A549 (cell line): ENCODE data around the gene ACSS3. TPM values are rescaled to one million over a fixed set of nuclear protein-coding genes. Genes with fewer than 3 reads are reported as not detected.

Source experiments
- ATAC-seq, 2 experiments: fragments of 200-7000 bp in 1 of 2; fragments of >200 bp in 1 of 2; cut with Nextera tagmentation in 1 of 2; cut with Tn5 transposase in 1 of 2; 3 replicates each; pipeline versions ENCODE4 v1.8.0 to v1.9.1; 2018 to 2020; ENCODE audit warnings: mild to moderate bottlenecking in 1 of 2, moderate library complexity in 1 of 2
- CTCF ChIA-PET: fragments of 300-600 bp; sonication (Branson Sonifier 250); formaldehyde crosslinking; extraction: SDS; loops from one replicate; lab custom pipeline; 2021; ENCODE audit warnings: antibody characterized with exemption, inconsistent platforms; lab: Yijun Ruan, JAX
- POLR2A ChIA-PET: fragments of 350-600 bp; formaldehyde crosslinking; extraction: SDS; loops from one replicate; lab custom pipeline; 2021; ENCODE audit warnings: antibody characterized with exemption, inconsistent platforms; lab: Yijun Ruan, JAX
- DNase-seq, 2 experiments: peaks; one replicate each; pipeline versions ENCODE4 v3.0.0 to v3.0.0-alpha.2; 2011 to 2016; ENCODE audit warnings: low read depth in 1 of 2, low spot score in 1 of 2
- FAIRE-seq: peaks from 2 replicates; lab custom pipeline; 2011; peaks lifted over from hg19 to GRCh38; lab: Jason Lieb, UNC
- H3K27ac ChIP-seq, 2 experiments: fragments of >200 bp; sonication (Bioruptor Twin); formaldehyde crosslinking; 3 replicates each; pipeline ENCODE4 v1.5.1; 2016 to 2017
- H3K4me1 ChIP-seq: fragments of >200 bp; sonication (Bioruptor Twin); formaldehyde crosslinking; 3 replicates; pipeline ENCODE4 v1.6.1; 2016
- H3K4me2 ChIP-seq: fragments of >200 bp; sonication (Bioruptor Twin); formaldehyde crosslinking; 3 replicates; pipeline ENCODE4 v1.6.1; 2016
- H3K4me3 ChIP-seq: fragments of >200 bp; sonication (Bioruptor Twin); formaldehyde crosslinking; 3 replicates; pipeline ENCODE4 v1.5.1; 2016
- H3K9me3 ChIP-seq: fragments of >200 bp; sonication (Bioruptor Twin); formaldehyde crosslinking; 3 replicates; pipeline ENCODE4 v1.6.1; 2016
- BCL3 ChIP-seq: fragments of >200 bp; sonication (Bioruptor Twin); formaldehyde crosslinking; IDR thresholded peaks from 3 replicates; pipeline ENCODE4 v1.6.1; 2016
- BHLHE40 ChIP-seq: IDR thresholded peaks from 2 replicates; pipeline ENCODE4 v1.6.1; 2012; ENCODE audit warnings: low read depth, low read length, inconsistent platforms
- CHD2 ChIP-seq: fragments of 150-350 bp; IDR thresholded peaks from 2 replicates; pipeline ENCODE4 v1.6.1; 2014; ENCODE audit warnings: low read length; ENCODE audit not compliant: partially characterized antibody
- EHF ChIP-seq: fragments of 250-450 bp; sonication (Bioruptor Pico); IDR thresholded peaks from 2 replicates; pipeline ENCODE4 v1.5.0; 2020; ENCODE audit warnings: mild to moderate bottlenecking
- EP300 ChIP-seq, 2 experiments: fragments of >200 bp; sonication (Bioruptor Twin); formaldehyde crosslinking; IDR thresholded peaks; 2 replicates in 1 of 2; 3 replicates in 1 of 2; pipeline ENCODE4 v1.6.1; 2016 to 2017
- GATA3 ChIP-seq: IDR thresholded peaks from 2 replicates; pipeline ENCODE4 v1.6.1; 2012; ENCODE audit warnings: borderline replicate concordance
- HES2 ChIP-seq: fragments of >200 bp; sonication (Bioruptor Twin); formaldehyde crosslinking; IDR thresholded peaks from 2 replicates; pipeline ENCODE4 v1.6.1; 2016
- HMGXB4 ChIP-seq: fragments of 250-450 bp; sonication (Bioruptor Pico); IDR thresholded peaks from 2 replicates; pipeline ENCODE4 v1.5.0; 2021; ENCODE audit warnings: mild to moderate bottlenecking, moderate library complexity, borderline replicate concordance
- HOXB13 ChIP-seq: fragments of 250-450 bp; sonication (Bioruptor Pico); IDR thresholded peaks from 2 replicates; pipeline ENCODE4 v1.5.0; 2020; ENCODE audit warnings: low read depth, mild to moderate bottlenecking, moderate library complexity
- HOXB5 ChIP-seq: fragments of 250-450 bp; sonication (Bioruptor Pico); IDR thresholded peaks from 2 replicates; pipeline ENCODE4 v1.5.0; 2020; ENCODE audit warnings: mild to moderate bottlenecking, moderate library complexity
- JUNB ChIP-seq: fragments of >200 bp; sonication (Bioruptor Twin); formaldehyde crosslinking; IDR thresholded peaks from 2 replicates; pipeline ENCODE4 v1.6.1; 2016
- KDM1A ChIP-seq: fragments of 200-600 bp; sonication (generic); IDR thresholded peaks from 2 replicates; pipeline ENCODE4 v1.6.1; 2016; ENCODE audit warnings: low read depth, mild to moderate bottlenecking
- KDM5A ChIP-seq: fragments of 200-600 bp; sonication (generic); IDR thresholded peaks from 2 replicates; pipeline ENCODE4 v1.6.1; 2016; ENCODE audit warnings: antibody characterized with exemption, mild to moderate bottlenecking
- MAFK ChIP-seq: fragments of 450-650 bp; IDR thresholded peaks from 2 replicates; pipeline ENCODE4 v1.6.1; 2014; ENCODE audit not compliant: partially characterized antibody
- MAX ChIP-seq: IDR thresholded peaks from 2 replicates; pipeline ENCODE4 v1.6.1; 2012
- MAZ ChIP-seq: fragments of 150-350 bp; IDR thresholded peaks from 2 replicates; pipeline ENCODE4 v1.6.1; 2014; ENCODE audit warnings: antibody characterized with exemption, low read depth, low read length, borderline replicate concordance
- NFE2L2 ChIP-seq: fragments of 150-350 bp; conservative IDR thresholded peaks from 2 replicates; pipeline ENCODE4 v1.6.1; 2014; ENCODE audit warnings: low read length
- NPAS2 ChIP-seq: fragments of 250-450 bp; sonication (Bioruptor Pico); IDR thresholded peaks from 2 replicates; pipeline ENCODE4 v1.8.0; 2022; ENCODE audit warnings: mild to moderate bottlenecking, moderate library complexity, borderline replicate concordance
- POLR2A ChIP-seq: IDR thresholded peaks from 2 replicates; pipeline ENCODE4 v1.6.1; 2012; ENCODE audit warnings: mild to moderate bottlenecking, low read length
- RAD21 ChIP-seq, 2 experiments: fragments of >200 bp in 1 of 2; sonication (Bioruptor Twin) in 1 of 2; formaldehyde crosslinking in 1 of 2; IDR thresholded peaks in 1 of 2; conservative IDR thresholded peaks in 1 of 2; 2 replicates in 1 of 2; 3 replicates in 1 of 2; pipeline ENCODE4 v1.6.1; 2012 to 2018; ENCODE audit warnings: inconsistent platforms in 1 of 2
- RARB ChIP-seq: fragments of 250-450 bp; sonication (Bioruptor Pico); IDR thresholded peaks from 2 replicates; pipeline ENCODE4 v1.8.0; 2021; ENCODE audit warnings: mild to moderate bottlenecking, moderate library complexity
- REST ChIP-seq: fragments of 200-600 bp; sonication (generic); IDR thresholded peaks from 2 replicates; pipeline ENCODE4 v1.6.1; 2016; ENCODE audit warnings: antibody characterized with exemption, mild to moderate bottlenecking, moderate library complexity
- RNF2 ChIP-seq: fragments of 200-600 bp; sonication (generic); IDR thresholded peaks from 2 replicates; pipeline ENCODE4 v1.6.1; 2016; ENCODE audit warnings: low read depth, mild to moderate bottlenecking, antibody characterized with exemption, moderate library complexity, borderline replicate concordance
- SMC3 ChIP-seq: fragments of >200 bp; sonication (Bioruptor Twin); formaldehyde crosslinking; IDR thresholded peaks from 3 replicates; pipeline ENCODE4 v1.6.1; 2018; ENCODE audit warnings: inconsistent platforms
- ZC3H11A ChIP-seq: fragments of 450-650 bp; IDR thresholded peaks from 2 replicates; pipeline ENCODE4 v1.6.1; 2014; ENCODE audit warnings: antibody characterized with exemption, mild to moderate bottlenecking
- WGBS: methylation state at CpG from one replicate; pipeline ENCODE4 v1.1.6; 2017; ENCODE audit errors: missing lambda C conversion rate; 5-methylcytosine and 5-hydroxymethylcytosine counted together
- polyA plus RNA-seq, 4 experiments: library from polyadenylated mRNA; depleted of rRNA in 3 of 4; stranded (reverse); fragments of >200 nt; fragmentation: RNase III in 1 of 4; extraction: RNeasy Plus Mini Kit Qiagen cat#74134 plus additional on column Dnase treatment in 1 of 4; gene quantifications; 2 replicates in 3 of 4; 3 replicates in 1 of 4; pipeline ENCODE4 v1.2.3, GENCODE V29; 2011 to 2017

The ACSS3 gene
- polyA plus RNA-seq, 2 of the 4 experiments (the other 2 are of a cell fraction), result 0.06 to 0.34 TPM

- no peak for TF ChIP-seq GATA3
- TF ChIP-seq KDM5A, result no peak
- no peak for TF ChIP-seq POLR2A
- no peak for TF ChIP-seq HOXB5 (CRISPR knock-in tag)
- no peak for TF ChIP-seq HOXB13
- TF ChIP-seq ZC3H11A, result no peak
- ATAC-seq (no peak), DNase-seq (no peak), FAIRE-seq (no peak)
- ChIA-PET CTCF (no interaction called here), POLR2A (no interaction called here)
- Histone ChIP-seq H3K27ac (no peak overlapping the region), H3K4me1 (no peaks in the 10 kb centered on the region), H3K9me3 (no peaks in the 10 kb centered on the region), H3K4me2 (no peak overlapping the region), H3K4me3 (no peak overlapping the region)
- WGBS, result 4% methylated on average over 4 of the region's 4 CpGs
Measured at GRCh38 chr12:81245907-81246570, 168.2 kb downstream of the ACSS3 start.

GRCh38 chr12:81249976-81250375, 172.1 kb downstream of the ACSS3 start:
- no peak for ATAC-seq
- WGBS, result 35% methylated on average over 2 of the region's 2 CpGs
- Histone ChIP-seq H3K4me3 (no peak overlapping the region), H3K4me1 (no peaks in the 10 kb centered on the region)
- POLR2A ChIA-PET, result no interaction called here
- no peak for TF ChIP-seq BHLHE40
- no peak for TF ChIP-seq RAD21 (conservative IDR thresholded peaks at IDR 0.05 in 1 of 2, IDR thresholded peaks at IDR 0.05 in 1 of 2)
- no peak for TF ChIP-seq BCL3
- TF ChIP-seq MAZ, result no peak
- no peak for TF ChIP-seq HES2
- no peak for TF ChIP-seq EP300 (IDR thresholded peaks at IDR 0.05)
- no peak for TF ChIP-seq RNF2
- no peak for TF ChIP-seq CHD2
- no peak for TF ChIP-seq SMC3
- TF ChIP-seq EHF (CRISPR knock-in tag), result no peak
- TF ChIP-seq NPAS2, result no peak
- no peak for TF ChIP-seq HMGXB4 (CRISPR knock-in tag)
- no peak for TF ChIP-seq MAX
- TF ChIP-seq POLR2A, result no peak
- TF ChIP-seq KDM1A, result no peak
- no peak for TF ChIP-seq JUNB
- no peak for TF ChIP-seq RARB
- TF ChIP-seq NFE2L2, result no peak
- no peak for TF ChIP-seq MAFK
- TF ChIP-seq REST, result no peak
- TF ChIP-seq, all 56 proteins: peak for 0
- no peak for DNase-seq
- CTCF ChIA-PET, result no interaction called here
- no peak for FAIRE-seq
- Histone ChIP-seq H3K4me2 (no peak overlapping the region), H3K9me3 (no peaks in the 10 kb centered on the region), H3K27ac (no peak overlapping the region)
